SK-N-SH (cell line): Measurements from ENCODE around the gene CCDC187.

Experiments used
- CHD2 ChIP-seq: fragments of 150-350 bp; IDR thresholded peaks from 2 replicates; pipeline ENCODE4 v1.6.1; 2018; ENCODE audit warnings: low read length; ENCODE audit not compliant: partially characterized antibody
- CTCF ChIP-seq: fragments of 200-600 bp; sonication (generic); IDR thresholded peaks from 2 replicates; pipeline ENCODE4 v1.6.1; 2017; ENCODE audit warnings: antibody characterized with exemption, mild to moderate bottlenecking, moderate library complexity
- EP300 ChIP-seq, 2 experiments: IDR thresholded peaks; 2 replicates each; pipeline versions ENCODE4 v1.4.0 to v1.6.1; 2012; ENCODE audit warnings: borderline replicate concordance in 1 of 2, low read depth in 1 of 2, low read length in 1 of 2
- EZH2phosphoT487 ChIP-seq: fragments of 200-600 bp; sonication (generic); IDR thresholded peaks from 2 replicates; pipeline ENCODE4 v1.6.1; 2017; ENCODE audit warnings: low read depth, mixed run types, mild to moderate bottlenecking, antibody characterized with exemption, moderate library complexity, borderline replicate concordance
- FOXM1 ChIP-seq: IDR thresholded peaks from 2 replicates; pipeline ENCODE4 v1.4.0; 2012; ENCODE audit warnings: low read depth, mild to moderate bottlenecking
- MAX ChIP-seq: IDR thresholded peaks from 2 replicates; pipeline ENCODE4 v1.4.0; 2012; ENCODE audit warnings: low read depth
- PBX3 ChIP-seq: IDR thresholded peaks from 2 replicates; pipeline ENCODE4; 2012
- POLR2AphosphoS5 ChIP-seq: IDR thresholded peaks from 2 replicates; pipeline ENCODE4 v1.6.1; 2012; ENCODE audit warnings: low read depth, low read length
- RAD21 ChIP-seq: IDR thresholded peaks from 2 replicates; pipeline ENCODE4 v1.6.1; 2012; ENCODE audit warnings: mild to moderate bottlenecking, low read length
- RXRA ChIP-seq: IDR thresholded peaks from 2 replicates; pipeline ENCODE4 v1.4.0; 2012; ENCODE audit warnings: low read depth, mild to moderate bottlenecking, borderline replicate concordance
- SIN3A ChIP-seq: IDR thresholded peaks from 2 replicates; pipeline ENCODE4 v1.6.1; 2012; ENCODE audit warnings: low read depth, mild to moderate bottlenecking, low read length, moderate library complexity, borderline replicate concordance
- TAF1 ChIP-seq: IDR thresholded peaks from 2 replicates; pipeline ENCODE4 v1.6.1; 2012; ENCODE audit warnings: low read depth, mild to moderate bottlenecking, low read length, moderate library complexity, borderline replicate concordance
- TEAD4 ChIP-seq: IDR thresholded peaks from 2 replicates; pipeline ENCODE4 v1.4.0; 2012; ENCODE audit warnings: mild to moderate bottlenecking, borderline replicate concordance; ENCODE audit not compliant: insufficient read depth
- USF1 ChIP-seq: IDR thresholded peaks from 2 replicates; pipeline ENCODE4 v1.4.0; 2012; ENCODE audit warnings: low read depth, borderline replicate concordance

- TF ChIP-seq CTCF, result no peak
- no peak for TF ChIP-seq EP300 (IDR thresholded peaks at IDR 0.05; ENCODE audit: borderline replicate concordance in 1 of 2, low read depth in 1 of 2, low read length in 1 of 2)
- no peak for TF ChIP-seq RXRA
- no peak for TF ChIP-seq CHD2
- no peak for TF ChIP-seq MAX
- TF ChIP-seq TAF1, result no peak
- TF ChIP-seq RAD21, result no peak
- no peak for TF ChIP-seq USF1
- TF ChIP-seq POLR2AphosphoS5, result no peak
- no peak for TF ChIP-seq SIN3A
- no peak for TF ChIP-seq PBX3
- no peak for TF ChIP-seq FOXM1
- TF ChIP-seq TEAD4, result no peak
- TF ChIP-seq EZH2phosphoT487, result no peak
Measured at GRCh38 chr9:136235709-136236455, 68.0 kb downstream of the CCDC187 start.
